Activated effector memory CD4-positive, alpha-beta T cell treated with Interleukin-2 at 50 U/mL for 16 hours (primary cell): ENCODE measurements around the gene PQBP1.
"Not testable (repeated sequence)": the region's sequence is repeated elsewhere in the genome, so short reads cannot be mapped to it uniquely, and the experiment has no call there.

Source experiments
- DNase-seq: peaks from one replicate; pipeline ENCODE4 v3.0.0-alpha.2; 2020

PQBP1 gene

GRCh38 chrX:48897625-48898306, at the start of gene PQBP1, which contains the start of gene TIMM17B:
PQBP1 (plus strand) TSS chrX:48897930; CDS start chrX:48898510, 580 bp downstream.
TIMM17B (minus strand) TSS chrX:48897768; CDS start chrX:48897749, 19 bp downstream.
- DNase-seq: peak; percentile 79

- DNase-seq: no peak
These were observed 48.9 kb upstream of the PQBP1 start for GRCh38 chrX:48848847-48849246.

GRCh38 chrX:48852857-48853256, 44.9 kb upstream of the PQBP1 start:
- no peak for DNase-seq

- DNase-seq: not testable (repeated sequence)
These were observed 44.2 kb upstream of the PQBP1 start for GRCh38 chrX:48853494-48853893.

- not testable (repeated sequence) for DNase-seq
These were observed 43.5 kb upstream of the PQBP1 start for GRCh38 chrX:48854121-48854804.

- no peak for DNase-seq
These were observed 42.8 kb upstream of the PQBP1 start for GRCh38 chrX:48854898-48855297.

- no peak for DNase-seq
These were observed 33.5 kb upstream of the PQBP1 start for GRCh38 chrX:48864210-48864609.

GRCh38 chrX:48872017-48872416, 25.7 kb upstream of the PQBP1 start:
- DNase-seq: not testable (repeated sequence)

- DNase-seq: not testable (repeated sequence)
These were observed 20.8 kb upstream of the PQBP1 start for GRCh38 chrX:48876944-48877343.

GRCh38 chrX:48883729-48884128, 14.0 kb upstream of the PQBP1 start:
- DNase-seq: no peak

GRCh38 chrX:48886586-48886985, 11.1 kb upstream of the PQBP1 start:
- not testable (repeated sequence) for DNase-seq

- DNase-seq: no peak
These were observed 7.3 kb upstream of the PQBP1 start for GRCh38 chrX:48890296-48890925.

GRCh38 chrX:48890934-48891401, 6.8 kb upstream of the PQBP1 start:
- DNase-seq: no peak

- DNase-seq: peak; percentile 68
These were observed 6.1 kb upstream of the PQBP1 start for GRCh38 chrX:48891402-48892288.

- no peak for DNase-seq
These were observed 4.8 kb upstream of the PQBP1 start for GRCh38 chrX:48892896-48893295.

GRCh38 chrX:48893556-48894348, 4.0 kb upstream of the PQBP1 start:
- no peak for DNase-seq

- DNase-seq: no peak
These were observed 2.8 kb upstream of the PQBP1 start for GRCh38 chrX:48894891-48895290.

- no peak for DNase-seq
These were observed 1.1 kb upstream of the PQBP1 start for GRCh38 chrX:48896611-48897011.

GRCh38 chrX:48897157-48897624, 539 bp upstream of the PQBP1 start:
- DNase-seq: no peak

- DNase-seq: no peak
These were observed 1.3 kb downstream of the PQBP1 start for GRCh38 chrX:48899078-48899410.

GRCh38 chrX:48901069-48901468, 3.3 kb downstream of the PQBP1 start:
- no peak for DNase-seq

GRCh38 chrX:48902135-48902534, 4.4 kb downstream of the PQBP1 start:
- no peak for DNase-seq
